Panc1 (cell line): Measurements from ENCODE around the gene ASB7. TPM values are rescaled to one million over a fixed set of nuclear protein-coding genes. Genes with fewer than 3 reads are reported as not detected.

ENCODE experiments used
- ATAC-seq: fragments of 200-7000 bp; cut with Tn5 transposase; 2 replicates; pipeline ENCODE4 v1.9.1; 2020; ENCODE audit warnings: mild to moderate bottlenecking, moderate library complexity
- BruUV-seq: library from RNA; stranded (reverse); fragments of 400-500 nt; replicated peaks from 2 replicates; lab custom pipeline; 2021; lab: Mats Ljungman, UMichigan
- CTCF ChIA-PET: fragments of 300-600 bp; sonication (Branson Sonifier 250); formaldehyde crosslinking; loops from one replicate; lab custom pipeline; 2022; ENCODE audit warnings: antibody characterized with exemption; lab: Charles Lee
- POLR2A ChIA-PET: fragments of 300-600 bp; sonication (Branson Sonifier 250); formaldehyde crosslinking; loops from one replicate; lab custom pipeline; 2022; ENCODE audit warnings: antibody characterized with exemption; lab: Charles Lee
- DNase-seq: peaks from one replicate; pipeline ENCODE4 v3.0.0-alpha.2; 2010; ENCODE audit warnings: low read depth, low spot score
- H3K27ac ChIP-seq: 2 replicates; pipeline ENCODE4 v1.5.1; 2011; ENCODE audit warnings: mild to moderate bottlenecking, low read length, inconsistent platforms
- H3K27me3 ChIP-seq: fragments of 200-500 bp; sonication (Bioruptor generic); 2 replicates; pipeline ENCODE4 v1.6.0; 2014; ENCODE audit warnings: low read length, inconsistent platforms; ENCODE audit not compliant: control insufficient read depth, insufficient read depth
- H3K36me3 ChIP-seq: fragments of 200-500 bp; sonication (Bioruptor generic); 2 replicates; pipeline ENCODE4 v1.5.1; 2014; ENCODE audit warnings: inconsistent platforms, mild to moderate bottlenecking, low read length, moderate library complexity; ENCODE audit not compliant: control insufficient read depth, insufficient read depth
- H3K4me1 ChIP-seq: 2 replicates; pipeline ENCODE4 v1.5.1; 2011; ENCODE audit warnings: inconsistent platforms, mild to moderate bottlenecking, low read length, moderate library complexity; ENCODE audit not compliant: control insufficient read depth, insufficient read depth
- H3K4me3 ChIP-seq, 2 experiments: 2 replicates each; pipeline ENCODE4 v1.5.1; 2011 to 2012; ENCODE audit warnings: low read depth in 2 of 2, low read length in 2 of 2, mild to moderate bottlenecking in 2 of 2, inconsistent platforms in 1 of 2, moderate library complexity in 1 of 2
- H3K9me3 ChIP-seq: fragments of 200-500 bp; sonication (Bioruptor generic); 2 replicates; pipeline ENCODE4 v1.5.1; 2014; ENCODE audit warnings: low read depth, mild to moderate bottlenecking, inconsistent platforms, low read length, moderate library complexity; ENCODE audit not compliant: control insufficient read depth, insufficient read depth
- POLR2AphosphoS5 ChIP-seq: IDR thresholded peaks from 2 replicates; pipeline ENCODE4 v1.6.1; 2012; ENCODE audit warnings: mild to moderate bottlenecking, low read depth, low read length, moderate library complexity
- REST ChIP-seq, 2 experiments: IDR thresholded peaks; 2 replicates each; pipeline ENCODE4 v1.6.1; 2011 to 2012; ENCODE audit warnings: low read depth in 2 of 2, control low read depth in 1 of 2, low read length in 1 of 2, mild to moderate bottlenecking in 1 of 2, moderate library complexity in 1 of 2; ENCODE audit not compliant: insufficient read depth in 1 of 2
- SIN3A ChIP-seq: IDR thresholded peaks from 2 replicates; pipeline ENCODE4 v1.6.1; 2012; ENCODE audit warnings: low read depth, mild to moderate bottlenecking, low read length, moderate library complexity, borderline replicate concordance; ENCODE audit not compliant: insufficient read depth
- TCF7L2 ChIP-seq: IDR thresholded peaks from 2 replicates; pipeline ENCODE4 v1.6.1; 2011; ENCODE audit warnings: mild to moderate bottlenecking, low read depth, low read length, inconsistent platforms
- in situ Hi-C: cut with HindIII; loops from 2 replicates; pipeline ENCODE4 v1.10.0; 2016; ENCODE audit warnings: low sequenced_read_pairs, low pct_unique_long_range_greater_than_20kb
- intact Hi-C: fragments of 100-400 bp; cut with micrococcal nuclease; formaldehyde crosslinking; loops from one replicate; pipeline ENCODE4 v1.10.0; 2022; ENCODE audit not compliant: unreplicated experiment
- total RNA-seq: library from RNA; stranded (reverse); gene quantifications from one replicate; pipeline ENCODE4 v1.2.1, GENCODE V29; 2021; ENCODE audit not compliant: unreplicated experiment
- TF ChIP-seq, protein P1 (sequence below): fragments of 450-650 bp; IDR thresholded peaks from 2 replicates; pipeline ENCODE4 v1.5.1; 2017; ENCODE audit warnings: mild to moderate bottlenecking

ASB7 gene
- total RNA-seq, 1 experiment from 2014 or later = 18.1 TPM

DNA sequence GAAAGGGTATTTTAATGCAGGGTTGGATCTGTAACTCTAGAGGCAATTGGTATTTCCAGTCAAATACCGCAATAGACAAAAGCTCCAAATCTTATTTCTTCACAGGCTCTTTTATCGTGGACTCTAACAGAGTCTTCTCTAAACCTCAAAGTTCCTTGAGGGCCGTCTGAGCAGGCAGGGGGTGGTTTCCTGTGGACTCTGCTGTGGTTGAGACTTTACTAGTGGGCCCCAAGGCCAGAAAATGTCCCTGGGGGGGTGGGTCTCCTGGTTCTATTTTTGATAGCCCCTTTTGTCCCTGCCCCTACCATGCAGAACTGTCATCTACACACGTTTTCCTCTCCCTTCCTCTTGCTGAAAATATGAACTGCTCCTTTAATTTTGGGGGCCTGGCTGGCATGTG, 80.1 kb downstream of the ASB7 start:
- ATAC-seq = no peak
- H3K9me3 ChIP-seq = no peaks in the 10 kb centered on the region
- ChIA-PET CTCF (no interaction called here), POLR2A (interaction anchor here (0.7 to 0.8 kb wide), 2 partner anchors 94 to 182 kb away, joined by 3 to 5 read pairs; no protein-coding TSS in a partner anchor)
- H3K27me3 ChIP-seq = no peaks in the 10 kb centered on the region
- no peaks in the 10 kb centered on the region for H3K4me1 ChIP-seq
- intact Hi-C loops (no loop called here), in situ Hi-C loops (no loop called here)
- TF ChIP-seq TCF7L2 (no peak), SIN3A (no peak), POLR2AphosphoS5 (no peak), REST (IDR thresholded peaks at IDR 0.05; ENCODE audit: insufficient read depth in 1 of 2, low read depth in 2 of 2, low read length in 1 of 2) (no peak)
- TF ChIP-seq, protein P1, sequence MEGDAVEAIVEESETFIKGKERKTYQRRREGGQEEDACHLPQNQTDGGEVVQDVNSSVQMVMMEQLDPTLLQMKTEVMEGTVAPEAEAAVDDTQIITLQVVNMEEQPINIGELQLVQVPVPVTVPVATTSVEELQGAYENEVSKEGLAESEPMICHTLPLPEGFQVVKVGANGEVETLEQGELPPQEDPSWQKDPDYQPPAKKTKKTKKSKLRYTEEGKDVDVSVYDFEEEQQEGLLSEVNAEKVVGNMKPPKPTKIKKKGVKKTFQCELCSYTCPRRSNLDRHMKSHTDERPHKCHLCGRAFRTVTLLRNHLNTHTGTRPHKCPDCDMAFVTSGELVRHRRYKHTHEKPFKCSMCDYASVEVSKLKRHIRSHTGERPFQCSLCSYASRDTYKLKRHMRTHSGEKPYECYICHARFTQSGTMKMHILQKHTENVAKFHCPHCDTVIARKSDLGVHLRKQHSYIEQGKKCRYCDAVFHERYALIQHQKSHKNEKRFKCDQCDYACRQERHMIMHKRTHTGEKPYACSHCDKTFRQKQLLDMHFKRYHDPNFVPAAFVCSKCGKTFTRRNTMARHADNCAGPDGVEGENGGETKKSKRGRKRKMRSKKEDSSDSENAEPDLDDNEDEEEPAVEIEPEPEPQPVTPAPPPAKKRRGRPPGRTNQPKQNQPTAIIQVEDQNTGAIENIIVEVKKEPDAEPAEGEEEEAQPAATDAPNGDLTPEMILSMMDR = no peak
- no peak for DNase-seq
- no peak overlapping the region for H3K4me3 ChIP-seq
- no TSS peak for BruUV-seq
- H3K27ac ChIP-seq = no peak overlapping the region
- H3K36me3 ChIP-seq = no peaks in the 10 kb centered on the region

DNA sequence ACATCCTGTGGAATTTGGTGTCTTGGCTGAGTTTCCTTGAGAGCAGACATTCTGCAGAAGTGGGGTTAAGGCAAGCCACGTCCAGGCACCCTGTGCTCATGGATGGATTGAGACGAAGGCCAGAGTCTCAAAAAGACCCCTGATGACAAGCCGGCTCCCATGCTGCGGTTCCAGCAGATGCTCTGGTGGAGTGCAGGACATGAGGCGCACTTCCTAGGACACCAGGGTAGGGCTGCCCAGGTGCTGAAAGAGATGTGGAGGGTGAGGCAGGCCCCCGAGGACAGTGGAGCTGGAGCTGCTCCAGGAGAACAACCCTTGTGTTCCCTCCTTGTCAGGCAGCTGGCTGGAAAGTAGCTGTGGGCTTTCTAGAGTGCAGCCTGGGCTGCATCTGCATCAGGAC, 81.0 kb downstream of the ASB7 start:
- H3K27me3 ChIP-seq = no peaks in the 10 kb centered on the region
- ChIA-PET CTCF (no interaction called here), POLR2A (no interaction called here)
- in situ Hi-C loops (no loop called here), intact Hi-C loops (no loop called here)
- DNase-seq (no peak), ATAC-seq (0 out of 2 replicates have a peak, but pooled peaks have one; percentile 20)
- no peaks in the 10 kb centered on the region for H3K36me3 ChIP-seq
- BruUV-seq = no TSS peak
- H3K27ac ChIP-seq = no peak overlapping the region
- H3K4me1 ChIP-seq = no peaks in the 10 kb centered on the region
- TF ChIP-seq REST (IDR thresholded peaks at IDR 0.05; ENCODE audit: insufficient read depth in 1 of 2, low read depth in 2 of 2, low read length in 1 of 2) = no peak
- TF ChIP-seq, protein P1 = no peak
- H3K9me3 ChIP-seq = no peaks in the 10 kb centered on the region
- no peak overlapping the region for H3K4me3 ChIP-seq
